Brain microvascular endothelial cell (primary cell): ENCODE measurements around the gene KCNAB3.

Experiments
- DNase-seq: peaks from one replicate; pipeline ENCODE4 v3.0.0-alpha.2; 2020
- H3K27ac ChIP-seq: fragments of 250-450 bp; sonication (Bioruptor Pico); 2 replicates; pipeline ENCODE4 v1.5.1; 2020; ENCODE audit warnings: mild to moderate bottlenecking, moderate library complexity
- H3K27me3 ChIP-seq: fragments of 250-450 bp; sonication (Bioruptor Pico); replicated peaks from 2 replicates; pipeline ENCODE4 v1.5.1; 2020; ENCODE audit warnings: mild to moderate bottlenecking
- H3K36me3 ChIP-seq: fragments of 250-450 bp; sonication (Bioruptor Pico); replicated peaks from 2 replicates; pipeline ENCODE4 v1.5.1; 2020; ENCODE audit warnings: mild to moderate bottlenecking
- H3K4me3 ChIP-seq: 2 replicates; pipeline ENCODE4 v1.5.1; 2011; ENCODE audit warnings: low read depth, mild to moderate bottlenecking, control low read depth, low read length, moderate library complexity
- CTCF ChIP-seq: IDR thresholded peaks from 2 replicates; pipeline ENCODE4 v1.5.1; 2011; ENCODE audit warnings: low read depth, mild to moderate bottlenecking, moderate library complexity, low read length, control low read depth, inconsistent platforms; ENCODE audit errors: missing control alignments
- in situ Hi-C: cut with HindIII; loops from 2 replicates; pipeline ENCODE4 v1.10.0; 2017; ENCODE audit warnings: low sequenced_read_pairs, low pct_ligation_motif_present

The KCNAB3 gene

GRCh38 chr17:7894226-7894625 lies 35.4 kb downstream of the KCNAB3 start:
- in situ Hi-C loops, result no loop called here
- peaks cover 72% of the 10 kb centered on the region for H3K36me3 ChIP-seq
- H3K4me3 ChIP-seq, result no peak overlapping the region
- no peak overlapping the region for H3K27ac ChIP-seq
- TF ChIP-seq CTCF, result no peak
- no peak for DNase-seq
- H3K27me3 ChIP-seq, result no peaks in the 10 kb centered on the region

DNA sequence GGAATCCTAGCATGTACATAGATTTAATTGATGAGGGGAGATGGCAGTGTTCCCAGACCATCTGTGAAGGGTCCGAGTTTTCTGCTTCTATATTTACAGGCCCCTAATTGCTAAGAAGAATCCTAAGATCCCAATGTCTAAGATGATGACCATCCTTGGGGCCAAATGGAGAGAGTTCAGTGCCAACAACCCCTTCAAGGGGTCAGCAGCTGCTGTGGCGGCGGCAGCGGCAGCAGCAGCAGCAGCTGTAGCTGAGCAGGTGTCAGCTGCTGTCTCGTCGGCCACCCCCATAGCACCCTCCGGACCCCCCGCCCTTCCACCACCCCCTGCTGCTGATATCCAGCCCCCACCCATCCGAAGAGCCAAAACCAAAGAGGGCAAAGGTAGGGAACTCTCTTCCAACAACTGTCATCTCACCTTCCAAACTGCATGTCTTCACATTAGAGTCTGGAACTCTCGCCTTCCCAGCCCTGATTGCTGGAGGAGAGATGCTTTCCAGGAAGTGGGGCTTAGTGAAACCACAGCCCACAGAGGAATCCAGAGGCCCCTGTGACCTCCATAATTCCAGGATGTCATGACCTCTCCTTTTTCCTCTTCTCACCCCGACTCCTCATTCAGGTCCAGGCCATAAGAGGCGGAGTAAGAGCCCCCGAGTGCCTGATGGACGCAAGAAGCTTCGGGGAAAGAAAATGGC lies 36.3 kb downstream of the KCNAB3 start:
- Histone ChIP-seq H3K4me3 (no peak overlapping the region), H3K27ac (no peak overlapping the region), H3K36me3 (peaks cover 63% of the 10 kb centered on the region), H3K27me3 (no peaks in the 10 kb centered on the region)
- TF ChIP-seq CTCF, result no peak
- no peak for DNase-seq
- in situ Hi-C loops, result no loop called here

GRCh38 chr17:7889166-7889955 lies 40.3 kb downstream of the KCNAB3 start:
- peak overlapping the region; percentile 5 for H3K4me3 ChIP-seq
- DNase-seq, result peak; percentile 70

GRCh38 chr17:7888184-7888920 lies 41.3 kb downstream of the KCNAB3 start, which contains the start of gene CHD3:
Gene CHD3 (plus strand): TSS chr17:7888789. CDS start chr17:7889001, 212 bp downstream.
- no peak for TF ChIP-seq CTCF
- Histone ChIP-seq H3K36me3 (peaks cover 23% of the 10 kb centered on the region), H3K4me3 (peak within 1 kb of the TSS; percentile 56), H3K27ac (peak within 1 kb of the TSS; percentile 84), H3K27me3 (no peaks in the 10 kb centered on the region)
- DNase-seq, result peak; percentile 8
- in situ Hi-C loops, result no loop called here

More at GRCh38 chr17:7889166-7889955, 40.3 kb downstream of the KCNAB3 start:
- Histone ChIP-seq H3K27me3 (no peaks in the 10 kb centered on the region), H3K27ac (peak overlapping the region; percentile 84), H3K36me3 (peaks cover 31% of the 10 kb centered on the region)
- in situ Hi-C loops, result no loop called here
- TF ChIP-seq CTCF, result peak; percentile 66

DNA sequence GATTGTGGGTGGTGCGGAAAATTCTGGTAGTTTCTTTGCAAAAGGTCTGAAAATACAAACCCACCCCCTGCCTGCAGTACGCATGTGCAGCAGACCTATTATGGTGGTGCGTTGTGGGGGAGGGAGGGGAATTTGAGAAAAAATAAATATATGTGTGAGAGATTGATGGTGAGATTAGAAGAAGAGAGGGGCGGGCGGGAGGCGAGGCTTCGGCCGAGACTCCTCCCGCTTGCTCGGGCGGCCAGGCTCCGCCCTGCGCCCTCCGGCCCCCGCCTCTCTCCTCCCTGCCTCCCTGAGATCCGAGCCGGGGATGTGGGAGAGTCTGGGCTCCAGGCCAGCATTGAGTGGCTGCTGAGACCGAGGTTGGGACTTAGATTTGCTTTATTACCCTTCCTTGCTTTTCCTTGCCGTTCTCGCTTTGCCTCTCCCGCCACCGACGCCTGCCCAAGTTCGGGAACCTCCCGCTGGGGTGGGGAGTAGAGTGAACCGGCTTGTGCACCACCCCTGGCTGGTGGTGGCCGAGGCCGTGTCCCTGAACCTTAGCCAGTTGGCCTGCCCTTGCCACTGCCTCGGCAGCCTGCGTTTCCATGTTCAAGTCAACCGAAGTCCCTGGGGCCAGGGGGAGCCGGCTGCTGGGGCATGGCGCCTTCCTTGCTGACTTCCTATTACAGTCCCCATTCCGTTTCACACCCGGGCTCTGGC lies 42.0 kb downstream of the KCNAB3 start:
- H3K36me3 ChIP-seq, result peaks cover 18% of the 10 kb centered on the region
- peak overlapping the region; percentile 56 for H3K4me3 ChIP-seq
- no peaks in the 10 kb centered on the region for H3K27me3 ChIP-seq
- peak overlapping the region; percentile 84 for H3K27ac ChIP-seq
- DNase-seq, result peak; percentile 98
- no peak for TF ChIP-seq CTCF
- in situ Hi-C loops, result no loop called here
